OCI-LY3 (cell line): ENCODE results near the gene LRRC1.

Experiments used
- H2AFZ ChIP-seq: fragments of 200-600, 300-600 bp; shearing (Covaris generic); 2 replicates; pipeline ENCODE4 v1.6.0; 2014; ENCODE audit warnings: antibody characterized with exemption, low read depth, low read length
- H3K27ac ChIP-seq: fragments of 200-600, 300-600 bp; sonication (generic); 2 replicates; pipeline ENCODE4 v1.5.1; 2014; ENCODE audit warnings: mild to moderate bottlenecking, low read length, moderate library complexity, mixed read lengths
- H3K27me3 ChIP-seq: fragments of 200-600, 300-600 bp; sonication (generic); 2 replicates; pipeline ENCODE4 v1.6.1; 2014; ENCODE audit warnings: low read depth, low read length, mixed read lengths
- H3K36me3 ChIP-seq: fragments of 200-600, 300-600 bp; sonication (generic); replicated peaks from 2 replicates; pipeline ENCODE3; 2014; ENCODE audit warnings: low read depth, low read length, mixed read lengths
- H3K4me1 ChIP-seq: fragments of 300-600, 200-600 bp; sonication (generic); 2 replicates; pipeline ENCODE4 v1.6.1; 2014; ENCODE audit warnings: low read length, mixed read lengths
- H3K4me2 ChIP-seq: fragments of 200-600, 300-600 bp; sonication (generic); 2 replicates; pipeline ENCODE4 v1.6.1; 2014; ENCODE audit warnings: low read length, mixed read lengths
- H3K4me3 ChIP-seq: fragments of 300-600, 200-600 bp; sonication (generic); 2 replicates; pipeline ENCODE4 v1.5.1; 2014; ENCODE audit warnings: antibody characterized with exemption, mild to moderate bottlenecking, low read length, moderate library complexity
- H3K79me2 ChIP-seq: fragments of 300-600, 200-600 bp; shearing (Covaris generic); 2 replicates; pipeline ENCODE4 v1.6.1; 2014; ENCODE audit warnings: mild to moderate bottlenecking, low read length, mixed read lengths
- H3K9ac ChIP-seq: fragments of 300-600, 200-600 bp; shearing (Covaris generic); 2 replicates; pipeline ENCODE4 v1.6.0; 2014; ENCODE audit warnings: mild to moderate bottlenecking, low read length, moderate library complexity
- H3K9me3 ChIP-seq: fragments of 200-600, 300-600 bp; shearing (Covaris generic); 2 replicates; pipeline ENCODE4 v1.6.1; 2014; ENCODE audit warnings: low read length, mixed read lengths; ENCODE audit not compliant: insufficient read depth
- H4K20me1 ChIP-seq: fragments of 200-600, 300-600 bp; sonication (generic); 2 replicates; pipeline ENCODE4 v1.6.1; 2016; ENCODE audit warnings: low read length, mixed read lengths; ENCODE audit not compliant: insufficient read depth
- CTCF ChIP-seq: fragments of 200-600, 300-600 bp; sonication (generic); IDR thresholded peaks from 2 replicates; pipeline ENCODE4 v1.5.1; 2014; ENCODE audit warnings: antibody characterized with exemption, low read length, low read depth
- EZH2phosphoT487 ChIP-seq: fragments of 200-600 bp; shearing (Covaris generic); IDR thresholded peaks from 2 replicates; pipeline ENCODE4 v1.6.1; 2018; ENCODE audit warnings: antibody characterized with exemption, mixed run types, low read depth

The LRRC1 gene

GRCh38 chr6:53889365-53889764 lies 94.6 kb downstream of the LRRC1 start:
- no peak overlapping the region for H3K4me2 ChIP-seq
- H4K20me1 ChIP-seq: no peaks in the 10 kb centered on the region
- H3K4me1 ChIP-seq: peaks cover 7% of the 10 kb centered on the region
- no peaks in the 10 kb centered on the region for H3K27me3 ChIP-seq
- H2AFZ ChIP-seq: no peak overlapping the region
- no peaks in the 10 kb centered on the region for H3K79me2 ChIP-seq
- no peak overlapping the region for H3K4me3 ChIP-seq
- no peak overlapping the region for H3K9ac ChIP-seq
- H3K27ac ChIP-seq: no peak overlapping the region
- no peaks in the 10 kb centered on the region for H3K36me3 ChIP-seq
- TF ChIP-seq EZH2phosphoT487: no peak
- TF ChIP-seq CTCF: no peak
- H3K9me3 ChIP-seq: no peaks in the 10 kb centered on the region

GRCh38 chr6:53892707-53893106 lies 97.9 kb downstream of the LRRC1 start:
- Histone ChIP-seq H4K20me1 (no peaks in the 10 kb centered on the region), H3K36me3 (no peaks in the 10 kb centered on the region), H3K4me2 (no peak overlapping the region), H3K4me3 (no peak overlapping the region), H3K27me3 (no peaks in the 10 kb centered on the region), H3K9ac (no peak overlapping the region), H3K9me3 (no peaks in the 10 kb centered on the region), H3K79me2 (no peaks in the 10 kb centered on the region), H3K27ac (no peak overlapping the region), H3K4me1 (peaks cover 7% of the 10 kb centered on the region), H2AFZ (no peak overlapping the region)
- TF ChIP-seq CTCF (no peak), EZH2phosphoT487 (no peak)

GRCh38 chr6:53894091-53894490 lies 99.3 kb downstream of the LRRC1 start:
- Histone ChIP-seq H3K4me2 (no peak overlapping the region), H2AFZ (no peak overlapping the region), H3K4me1 (peaks cover 7% of the 10 kb centered on the region), H4K20me1 (no peaks in the 10 kb centered on the region), H3K27ac (no peak overlapping the region), H3K36me3 (no peaks in the 10 kb centered on the region), H3K79me2 (no peaks in the 10 kb centered on the region), H3K27me3 (no peaks in the 10 kb centered on the region), H3K4me3 (no peak overlapping the region), H3K9ac (no peak overlapping the region), H3K9me3 (no peaks in the 10 kb centered on the region)
- TF ChIP-seq EZH2phosphoT487: no peak
- no peak for TF ChIP-seq CTCF

- Histone ChIP-seq H3K27me3 (no peaks in the 10 kb centered on the region), H4K20me1 (no peaks in the 10 kb centered on the region), H3K36me3 (no peaks in the 10 kb centered on the region), H2AFZ (no peak overlapping the region), H3K4me3 (no peak overlapping the region), H3K9ac (no peak overlapping the region), H3K27ac (no peak overlapping the region), H3K79me2 (no peaks in the 10 kb centered on the region), H3K4me1 (peaks cover 7% of the 10 kb centered on the region), H3K4me2 (no peak overlapping the region), H3K9me3 (no peaks in the 10 kb centered on the region)
- TF ChIP-seq CTCF (no peak), EZH2phosphoT487 (no peak)
Observed at GRCh38 chr6:53896196-53896595, 101.4 kb downstream of the LRRC1 start.
